ENCODE results near the gene PLS1. TPM values are rescaled to one million over a fixed set of nuclear protein-coding genes. Genes with fewer than 3 reads are reported as not detected.

PLS1 gene
- total RNA-seq, 1 experiment from 2014 or later, result 38.8 TPM

GRCh38 chr3:142705198-142705597 is 109.0 kb downstream of the PLS1 start:
- no TSS peak for BruUV-seq (replicated peaks)
- Histone ChIP-seq H3K9ac (ENCODE audit: low read length) (no peak overlapping the region), H3K27ac (ENCODE audit: low read depth, low read length) (no peak overlapping the region), H3K4me2 (ENCODE audit: low read length) (no peak overlapping the region), H2AFZ (ENCODE audit: low read depth, low read length, poor library complexity, severe bottlenecking) (no peak overlapping the region), H3K9me2 (ENCODE audit: insufficient read depth) (no peaks in the 10 kb centered on the region), H3K4me3 (replicated peaks in 1 of 2; ENCODE audit: low read depth in 1 of 2, low read length in 2 of 2) (no peak overlapping the region), H3K9me3 (ENCODE audit: control insufficient read depth in 1 of 2, insufficient read depth in 1 of 2, low read depth in 1 of 2, low read length in 2 of 2) (no peaks in the 10 kb centered on the region), H3K27me3 (ENCODE audit: insufficient read depth, low read length) (no peaks in the 10 kb centered on the region), H4K20me1 (ENCODE audit: insufficient read depth) (no peaks in the 10 kb centered on the region), H3K36me3 (ENCODE audit: control insufficient read depth in 1 of 2, insufficient read depth in 2 of 2, low read length in 2 of 2) (no peaks in the 10 kb centered on the region), H3K79me2 (ENCODE audit: insufficient read depth, low read length) (no peaks in the 10 kb centered on the region), H3K4me1 (ENCODE audit: control insufficient read depth in 1 of 2, insufficient read depth in 2 of 2, low read length in 2 of 2) (no peaks in the 10 kb centered on the region)
- ChIA-PET RAD21 (ENCODE audit: low non-redundant PET in 1 of 2, low total read pairs in 2 of 2, uncharacterized antibody in 2 of 2, unreplicated experiment in 2 of 2) (no interaction called here), CTCF (interaction anchor here (0.7 kb wide), 1 partner anchor 152 kb away, joined by 4 read pairs; no protein-coding TSS in a partner anchor), POLR2A (no interaction called here)
- no peak for TF ChIP-seq JUND (IDR thresholded peaks at IDR 0.05)
- no peak for TF ChIP-seq TCF7L2 (IDR thresholded peaks at IDR 0.05; ENCODE audit: borderline replicate concordance, extremely low read depth, insufficient read depth, insufficient read length)
- TF ChIP-seq CBX3 (IDR thresholded peaks at IDR 0.05; ENCODE audit: low read depth), result no peak
- no peak for TF ChIP-seq YY1 (IDR thresholded peaks at IDR 0.05; ENCODE audit: extremely low read depth, insufficient replicate concordance, low read depth, low read length)
- no peak for TF ChIP-seq ZFX (IDR thresholded peaks at IDR 0.05)
- no peak for TF ChIP-seq CTCF (IDR thresholded peaks at IDR 0.05 in 2 of 3, conservative IDR thresholded peaks at IDR 0.05 in 1 of 3; ENCODE audit: borderline replicate concordance in 1 of 3, insufficient read depth in 1 of 3, low read depth in 2 of 3, low read length in 2 of 3)
- no peak for TF ChIP-seq POLR2A (IDR thresholded peaks at IDR 0.05; ENCODE audit: borderline replicate concordance, extremely low read depth, insufficient read depth, insufficient read length)
- TF ChIP-seq SIN3A (IDR thresholded peaks at IDR 0.05; ENCODE audit: low read depth), result no peak
- ATAC-seq, result no peak
- intact Hi-C loops (cut with micrococcal nuclease), result no loop called here
- DNase-seq (ENCODE audit: low read depth, low spot score), result no peak

Data from HCT116 (cell line).